ENCODE results near the gene GUCY1A2. TPM values are rescaled to one million over a fixed set of nuclear protein-coding genes. Genes with fewer than 3 reads are reported as not detected.
A peak's percentile ranks its signal among the peaks of the same experiment; 100 is the strongest.

The GUCY1A2 gene
- total RNA-seq, 1 experiment from 2014 or later: 0.55 TPM

- Histone ChIP-seq H2BK12ac (ENCODE audit: insufficient read length, low read depth, low read length) (no peak overlapping the region), H3K23ac (ENCODE audit: insufficient read length, low read depth, low read length) (no peak overlapping the region), H3K14ac (ENCODE audit: insufficient read depth, low read length) (no peak overlapping the region), H2BK15ac (ENCODE audit: low read depth, low read length) (no peak overlapping the region), H2AK5ac (ENCODE audit: insufficient read length, low read length) (no peak overlapping the region), H3K9me3 (ENCODE audit: control insufficient read depth, low read depth, low read length) (no peaks in the 10 kb centered on the region), H4K20me1 (ENCODE audit: control insufficient read depth, insufficient read depth, insufficient read length) (no peaks in the 10 kb centered on the region), H3K18ac (ENCODE audit: insufficient read length, low read depth, low read length) (no peak overlapping the region), H3K27ac (ENCODE audit: insufficient read length, low read depth, low read length) (no peak overlapping the region), H3K56ac (ENCODE audit: insufficient read length, low read depth, low read length) (no peak overlapping the region), H2BK20ac (ENCODE audit: low read depth, low read length, poor library complexity, severe bottlenecking) (no peak overlapping the region), H2BK120ac (ENCODE audit: low read depth, low read length, poor library complexity, severe bottlenecking) (peak overlapping the region; percentile 36), H3K79me1 (ENCODE audit: insufficient read depth, low read depth, low read length, poor library complexity, severe bottlenecking) (no peaks in the 10 kb centered on the region), H3T11ph (ENCODE audit: low read length) (no peak overlapping the region), H4K91ac (ENCODE audit: insufficient read length, low read depth, low read length) (no peak overlapping the region), H3K4me2 (ENCODE audit: insufficient read depth, insufficient read length, low read length) (no peak overlapping the region), H4K8ac (replicated peaks; ENCODE audit: insufficient read length, low read depth, low read length) (no peak overlapping the region), H3K9ac (ENCODE audit: extremely low read depth, insufficient read length, low read length) (no peak overlapping the region), H2BK5ac (ENCODE audit: insufficient read length, low read length) (no peak overlapping the region), H3K4ac (ENCODE audit: low read depth, low read length) (no peak overlapping the region), H4K5ac (ENCODE audit: insufficient read length, low read depth, low read length) (no peak overlapping the region), H3K27me3 (ENCODE audit: insufficient read depth, low read length) (no peaks in the 10 kb centered on the region), H2AFZ (ENCODE audit: low read length) (no peak overlapping the region), H3K23me2 (ENCODE audit: insufficient read length, low read depth, low read length, poor library complexity, severe bottlenecking) (no peaks in the 10 kb centered on the region), H3K4me1 (ENCODE audit: insufficient read depth, low read length) (no peaks in the 10 kb centered on the region; the same call in 1 of the 2 replicates), H3K79me2 (ENCODE audit: insufficient read depth, low read length) (no peaks in the 10 kb centered on the region)
- Mint-ChIP-seq H3K9me3 (no peaks in the 10 kb centered on the region), H3K4me3 (no peak overlapping the region), H3K4me1 (peaks cover 10 to 15% of the 10 kb centered on the region in 2 experiments), H3K27me3 (ENCODE audit: low read depth) (no peaks in the 10 kb centered on the region), H3K27ac (peak overlapping the region in 2 of 3 experiments; percentile 49 to 69; a peak in 3 of 7 replicates), H3K36me3 (ENCODE audit: insufficient read depth in 1 of 3, low read depth in 3 of 3) (no peaks in the 10 kb centered on the region)
- WGBS (ENCODE audit: extremely low coverage, insufficient read length, low lambda C conversion rate): no CpG with 5 or more reads among the region's 4 CpGs
- no peak for DNase-seq
- no peak for TF ChIP-seq CTCF (conservative IDR thresholded peaks at IDR 0.05)
These were observed 35.0 kb downstream of the GUCY1A2 start for GRCh38 chr11:106983261-106983660.

All from H9 (cell line).